Measurements from ENCODE around the gene PRXL2C. TPM values are rescaled to one million over a fixed set of nuclear protein-coding genes. Genes with fewer than 3 reads are reported as not detected.

PRXL2C gene
- total and polyA plus RNA-seq, 2 of the 13 experiments (the other 11 are each of a cell fraction or from before 2014, with no cell fraction given), result 11.0 to 13.2 TPM

DNA sequence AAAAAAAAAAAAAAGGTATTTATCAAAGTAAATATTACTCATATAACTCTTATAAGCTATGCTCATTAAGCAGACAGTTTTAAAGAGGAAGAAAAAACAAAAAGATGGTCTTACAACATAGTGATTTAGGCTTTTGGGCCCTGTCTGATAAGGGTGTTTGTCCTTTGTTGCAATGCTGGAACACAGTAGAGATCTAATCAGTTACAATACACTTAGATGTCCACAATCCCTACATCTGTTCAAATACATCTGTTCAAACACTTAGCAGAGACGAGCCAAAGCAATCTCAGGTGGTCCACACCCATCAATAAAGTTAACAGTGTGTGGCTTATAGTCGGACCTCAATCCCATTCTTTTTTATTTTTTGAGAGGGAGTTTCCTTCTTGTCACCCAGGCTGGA lies 11.0 kb downstream of the PRXL2C start (continued):
- TF ChIP-seq, protein P1, sequence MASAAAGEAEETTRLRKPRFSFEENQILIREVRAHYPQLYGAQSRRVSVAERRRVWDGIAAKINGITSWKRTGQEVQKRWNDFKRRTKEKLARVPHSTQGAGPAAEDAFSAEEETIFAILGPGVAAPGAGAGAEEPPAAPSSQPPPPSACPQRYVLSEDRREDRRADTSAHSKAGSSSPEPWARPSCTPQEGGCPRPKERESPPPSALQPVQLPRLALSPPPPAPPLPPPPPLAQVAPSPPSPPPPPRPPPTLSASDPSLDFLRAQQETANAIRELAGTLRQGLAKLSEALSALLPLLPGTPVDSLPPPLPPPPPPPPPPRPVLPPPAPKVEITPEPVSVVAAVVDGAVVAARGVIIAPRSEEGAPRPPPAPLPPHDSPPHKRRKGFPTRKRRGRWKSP (CRISPR knock-in tag; IDR thresholded peaks at IDR 0.05), result no peak
- TF ChIP-seq ZSCAN25 (CRISPR knock-in tag; IDR thresholded peaks at IDR 0.05) (no peak), FOXA3 (CRISPR knock-in tag; IDR thresholded peaks at IDR 0.05) (peak; percentile 58), TARDBP (CRISPR knock-in tag; IDR thresholded peaks at IDR 0.05) (no peak), ZNF672 (CRISPR knock-in tag; IDR thresholded peaks at IDR 0.05) (no peak), NKX3-1 (CRISPR knock-in tag; IDR thresholded peaks at IDR 0.05) (peak; percentile 90; the same call in 1 of the 2 replicates), KLF6 (CRISPR knock-in tag; IDR thresholded peaks at IDR 0.05) (no peak), SP1 (IDR thresholded peaks at IDR 0.05) (no peak), SP1 (CRISPR knock-in tag; IDR thresholded peaks at IDR 0.05) (no peak), FOXK2 (IDR thresholded peaks at IDR 0.05) (no peak), MTA1 (CRISPR knock-in tag; IDR thresholded peaks at IDR 0.05; ENCODE audit: borderline replicate concordance) (no peak), PPARG (CRISPR knock-in tag; conservative IDR thresholded peaks at IDR 0.05) (0 out of 2 replicates have a peak, but pooled peaks have one; percentile 19), FOXA1 (IDR thresholded peaks at IDR 0.05) (no peak), FOXA1 (CRISPR knock-in tag; IDR thresholded peaks at IDR 0.05) (peak; percentile 91), GLI4 (CRISPR knock-in tag; IDR thresholded peaks at IDR 0.05; ENCODE audit: borderline replicate concordance) (no peak), KLF12 (CRISPR knock-in tag; IDR thresholded peaks at IDR 0.05; ENCODE audit: borderline replicate concordance) (no peak), ZNF205 (CRISPR knock-in tag; IDR thresholded peaks at IDR 0.05) (peak; percentile 45; the same call in 1 of the 2 replicates), BCL6 (CRISPR knock-in tag; IDR thresholded peaks at IDR 0.05) (peak; percentile 79)
- TF ChIP-seq, protein P2, sequence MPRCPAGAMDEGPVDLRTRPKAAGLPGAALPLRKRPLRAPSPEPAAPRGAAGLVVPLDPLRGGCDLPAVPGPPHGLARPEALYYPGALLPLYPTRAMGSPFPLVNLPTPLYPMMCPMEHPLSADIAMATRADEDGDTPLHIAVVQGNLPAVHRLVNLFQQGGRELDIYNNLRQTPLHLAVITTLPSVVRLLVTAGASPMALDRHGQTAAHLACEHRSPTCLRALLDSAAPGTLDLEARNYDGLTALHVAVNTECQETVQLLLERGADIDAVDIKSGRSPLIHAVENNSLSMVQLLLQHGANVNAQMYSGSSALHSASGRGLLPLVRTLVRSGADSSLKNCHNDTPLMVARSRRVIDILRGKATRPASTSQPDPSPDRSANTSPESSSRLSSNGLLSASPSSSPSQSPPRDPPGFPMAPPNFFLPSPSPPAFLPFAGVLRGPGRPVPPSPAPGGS (CRISPR knock-in tag; IDR thresholded peaks at IDR 0.05), result no peak
- TF ChIP-seq, protein P3, sequence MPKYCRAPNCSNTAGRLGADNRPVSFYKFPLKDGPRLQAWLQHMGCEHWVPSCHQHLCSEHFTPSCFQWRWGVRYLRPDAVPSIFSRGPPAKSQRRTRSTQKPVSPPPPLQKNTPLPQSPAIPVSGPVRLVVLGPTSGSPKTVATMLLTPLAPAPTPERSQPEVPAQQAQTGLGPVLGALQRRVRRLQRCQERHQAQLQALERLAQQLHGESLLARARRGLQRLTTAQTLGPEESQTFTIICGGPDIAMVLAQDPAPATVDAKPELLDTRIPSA (CRISPR knock-in tag; IDR thresholded peaks at IDR 0.05; ENCODE audit: borderline replicate concordance), result no peak
- TF ChIP-seq, protein P4, sequence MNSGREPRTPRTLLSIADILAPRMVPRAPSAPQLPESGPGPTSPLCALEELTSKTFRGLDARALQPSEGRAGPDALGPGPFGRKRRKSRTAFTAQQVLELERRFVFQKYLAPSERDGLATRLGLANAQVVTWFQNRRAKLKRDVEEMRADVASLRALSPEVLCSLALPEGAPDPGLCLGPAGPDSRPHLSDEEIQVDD (CRISPR knock-in tag; IDR thresholded peaks at IDR 0.05; ENCODE audit: borderline replicate concordance), result no peak
- TF ChIP-seq, protein P5, sequence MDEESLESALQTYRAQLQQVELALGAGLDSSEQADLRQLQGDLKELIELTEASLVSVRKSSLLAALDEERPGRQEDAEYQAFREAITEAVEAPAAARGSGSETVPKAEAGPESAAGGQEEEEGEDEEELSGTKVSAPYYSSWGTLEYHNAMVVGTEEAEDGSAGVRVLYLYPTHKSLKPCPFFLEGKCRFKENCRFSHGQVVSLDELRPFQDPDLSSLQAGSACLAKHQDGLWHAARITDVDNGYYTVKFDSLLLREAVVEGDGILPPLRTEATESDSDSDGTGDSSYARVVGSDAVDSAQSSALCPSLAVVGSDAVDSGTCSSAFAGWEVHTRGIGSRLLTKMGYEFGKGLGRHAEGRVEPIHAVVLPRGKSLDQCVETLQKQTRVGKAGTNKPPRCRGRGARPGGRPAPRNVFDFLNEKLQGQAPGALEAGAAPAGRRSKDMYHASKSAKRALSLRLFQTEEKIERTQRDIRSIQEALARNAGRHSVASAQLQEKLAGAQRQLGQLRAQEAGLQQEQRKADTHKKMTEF (CRISPR knock-in tag; IDR thresholded peaks at IDR 0.05), result peak; percentile 38; the same call in 1 of the 2 replicates
- TF ChIP-seq, protein P6, sequence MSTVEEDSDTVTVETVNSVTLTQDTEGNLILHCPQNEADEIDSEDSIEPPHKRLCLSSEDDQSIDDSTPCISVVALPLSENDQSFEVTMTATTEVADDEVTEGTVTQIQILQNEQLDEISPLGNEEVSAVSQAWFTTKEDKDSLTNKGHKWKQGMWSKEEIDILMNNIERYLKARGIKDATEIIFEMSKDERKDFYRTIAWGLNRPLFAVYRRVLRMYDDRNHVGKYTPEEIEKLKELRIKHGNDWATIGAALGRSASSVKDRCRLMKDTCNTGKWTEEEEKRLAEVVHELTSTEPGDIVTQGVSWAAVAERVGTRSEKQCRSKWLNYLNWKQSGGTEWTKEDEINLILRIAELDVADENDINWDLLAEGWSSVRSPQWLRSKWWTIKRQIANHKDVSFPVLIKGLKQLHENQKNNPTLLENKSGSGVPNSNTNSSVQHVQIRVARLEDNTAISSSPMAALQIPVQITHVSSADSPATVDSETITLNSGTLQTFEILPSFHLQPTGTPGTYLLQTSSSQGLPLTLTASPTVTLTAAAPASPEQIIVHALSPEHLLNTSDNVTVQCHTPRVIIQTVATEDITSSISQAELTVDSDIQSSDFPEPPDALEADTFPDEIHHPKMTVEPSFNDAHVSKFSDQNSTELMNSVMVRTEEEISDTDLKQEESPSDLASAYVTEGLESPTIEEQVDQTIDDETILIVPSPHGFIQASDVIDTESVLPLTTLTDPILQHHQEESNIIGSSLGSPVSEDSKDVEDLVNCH (CRISPR knock-in tag; IDR thresholded peaks at IDR 0.05), result no peak
- TF ChIP-seq, protein P7, sequence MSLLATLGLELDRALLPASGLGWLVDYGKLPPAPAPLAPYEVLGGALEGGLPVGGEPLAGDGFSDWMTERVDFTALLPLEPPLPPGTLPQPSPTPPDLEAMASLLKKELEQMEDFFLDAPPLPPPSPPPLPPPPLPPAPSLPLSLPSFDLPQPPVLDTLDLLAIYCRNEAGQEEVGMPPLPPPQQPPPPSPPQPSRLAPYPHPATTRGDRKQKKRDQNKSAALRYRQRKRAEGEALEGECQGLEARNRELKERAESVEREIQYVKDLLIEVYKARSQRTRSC (CRISPR knock-in tag; IDR thresholded peaks at IDR 0.05; ENCODE audit: low read depth), result no peak
